ENCODE results near the gene LILRB5.
A peak's percentile ranks its signal among the peaks of the same experiment; 100 is the strongest.
"Not testable (repeated sequence)": the region's sequence is repeated elsewhere in the genome, so short reads cannot be mapped to it uniquely, and the experiment has no call there.

Gene LILRB5

DNA sequence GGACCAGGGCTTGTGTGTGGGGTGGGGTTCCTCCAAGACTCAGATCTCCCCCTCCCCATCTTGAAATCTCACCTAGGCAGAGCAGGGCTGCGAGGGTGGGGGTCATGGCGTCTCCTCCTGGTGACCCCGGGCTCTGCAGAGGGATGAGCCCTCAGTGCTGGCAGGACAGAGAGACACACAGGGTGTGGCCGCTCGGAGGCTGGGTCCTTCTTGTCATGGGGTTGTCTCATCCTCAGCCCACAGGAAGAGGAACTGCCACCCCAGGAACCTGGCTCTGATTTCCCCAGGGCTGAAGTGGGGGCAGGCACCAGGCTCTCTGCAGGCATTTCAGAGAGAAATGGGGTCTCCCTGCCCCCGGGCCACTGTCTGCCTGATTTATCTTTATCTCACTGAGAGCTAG lies 14.4 kb downstream of the LILRB5 start, which contains the start of gene LILRA6:
Gene LILRA6 (minus strand): TSS at position 145 of the 400 bp plus-strand sequence.
- DNase-seq (ENCODE audit: low read depth in 2 of 2): not testable (repeated sequence)

DNA sequence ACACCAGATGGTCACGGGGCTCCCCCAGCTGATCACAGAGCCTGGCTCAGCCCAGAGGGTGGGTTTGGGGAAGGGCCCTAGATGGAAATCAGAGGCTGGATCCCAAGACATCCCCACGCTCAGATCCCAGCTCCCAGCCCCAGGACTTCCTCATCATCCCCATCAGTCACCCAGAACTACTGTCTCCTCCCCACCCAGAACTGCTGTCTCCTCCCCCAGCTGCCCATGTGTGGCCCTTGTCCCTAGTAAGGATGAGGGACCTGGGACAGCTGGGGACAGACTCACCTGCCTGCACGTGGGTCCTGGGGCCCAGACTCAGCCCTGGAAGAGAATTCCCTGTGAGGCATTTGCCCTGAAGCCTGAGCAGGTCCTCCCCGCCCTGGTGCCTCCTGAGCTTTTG lies 14.8 kb downstream of the LILRB5 start:
- DNase-seq (ENCODE audit: low read depth in 2 of 2): not testable (repeated sequence)

DNA sequence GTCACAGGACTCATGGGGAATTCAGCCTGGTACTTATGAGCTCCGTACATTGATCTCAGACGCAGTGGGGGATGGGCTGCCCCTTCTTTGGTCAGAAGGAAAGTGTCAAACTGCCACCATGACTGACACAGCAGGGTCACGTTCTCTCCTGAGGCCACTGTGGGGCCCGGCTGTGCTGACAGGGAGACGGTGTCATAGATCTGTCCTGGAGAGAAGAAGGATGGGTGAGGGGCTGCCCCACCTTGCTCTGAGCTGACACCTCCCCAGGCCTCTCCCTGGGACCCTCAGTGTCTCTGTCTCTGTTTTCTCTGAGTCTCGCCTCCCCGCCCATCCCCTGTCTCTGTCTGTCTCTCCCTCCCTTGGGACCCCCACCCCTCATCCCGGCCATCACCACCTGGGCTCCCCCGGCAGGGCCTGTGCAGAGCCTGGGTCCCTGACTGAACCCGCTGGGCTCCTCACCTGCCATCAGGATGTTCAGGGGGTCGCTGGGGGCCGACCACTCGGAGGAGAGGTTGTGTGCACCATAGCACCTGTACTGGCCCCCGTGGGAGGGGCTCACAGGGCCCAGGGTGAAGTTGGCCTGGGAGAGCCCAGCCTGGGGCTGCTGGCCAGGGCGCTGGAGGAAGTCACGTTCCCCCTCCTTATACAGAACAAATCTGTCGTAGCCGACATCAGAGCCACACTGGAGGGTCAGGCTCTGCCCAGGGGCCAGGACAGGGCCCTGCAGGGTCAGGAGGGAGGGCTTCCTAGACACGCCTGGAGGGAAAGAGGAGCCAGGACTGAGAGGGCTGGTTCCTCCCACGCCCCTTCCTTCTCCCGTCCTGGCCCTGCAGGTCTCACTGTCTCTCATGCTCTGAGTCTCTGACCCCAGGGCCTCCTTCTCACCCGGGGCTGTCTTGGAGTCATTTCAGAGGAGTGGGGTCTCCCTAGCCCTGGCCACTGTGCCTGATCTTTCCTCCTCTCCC lies 16.4 kb downstream of the LILRB5 start:
- not testable (repeated sequence) for DNase-seq (ENCODE audit: low read depth in 2 of 2)

DNA sequence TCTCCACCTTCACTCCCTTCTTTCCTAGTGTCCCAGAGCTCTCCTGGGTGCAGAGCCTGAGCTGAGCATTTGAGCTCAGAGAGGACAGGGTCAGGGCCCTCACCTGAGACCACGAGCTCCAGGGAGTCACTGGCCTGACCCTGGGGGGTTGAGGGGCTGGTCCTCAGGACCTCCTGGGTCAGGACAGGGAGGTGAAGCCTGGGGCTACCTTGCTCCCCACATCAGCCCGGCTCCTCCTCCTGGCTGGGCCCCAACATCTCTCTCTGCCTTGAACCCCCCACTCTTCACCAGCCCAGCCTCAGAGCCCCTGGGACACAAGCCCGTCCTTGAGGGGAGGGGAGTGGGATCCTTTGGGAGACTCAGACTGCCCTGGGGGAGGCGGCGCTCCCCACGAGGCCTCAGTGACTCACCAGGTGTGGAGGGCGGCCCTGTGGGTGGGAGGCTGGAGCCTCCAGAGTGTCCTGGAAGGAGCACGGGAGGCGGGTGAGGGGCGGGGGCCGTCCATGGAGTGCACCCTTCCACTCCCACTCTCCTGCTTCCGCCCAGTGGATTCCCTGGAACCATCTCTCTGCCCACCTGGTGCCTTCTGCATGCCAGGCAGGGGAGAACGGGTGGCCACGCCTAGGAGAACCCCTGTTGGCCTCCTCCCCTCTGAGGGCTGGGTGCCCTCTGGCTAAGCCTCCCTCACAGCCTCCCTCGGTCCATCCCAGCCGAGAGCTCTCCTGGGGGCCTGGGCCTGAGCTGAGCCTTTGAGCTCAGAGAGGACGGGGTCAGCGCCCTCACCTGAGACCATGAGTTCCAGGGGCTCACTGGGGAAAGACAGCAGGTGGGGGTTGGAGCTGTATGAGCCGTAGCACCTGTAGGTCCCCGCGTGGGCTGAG lies 17.3 kb downstream of the LILRB5 start:
- DNase-seq (ENCODE audit: low read depth in 2 of 2): not testable (repeated sequence)

DNA sequence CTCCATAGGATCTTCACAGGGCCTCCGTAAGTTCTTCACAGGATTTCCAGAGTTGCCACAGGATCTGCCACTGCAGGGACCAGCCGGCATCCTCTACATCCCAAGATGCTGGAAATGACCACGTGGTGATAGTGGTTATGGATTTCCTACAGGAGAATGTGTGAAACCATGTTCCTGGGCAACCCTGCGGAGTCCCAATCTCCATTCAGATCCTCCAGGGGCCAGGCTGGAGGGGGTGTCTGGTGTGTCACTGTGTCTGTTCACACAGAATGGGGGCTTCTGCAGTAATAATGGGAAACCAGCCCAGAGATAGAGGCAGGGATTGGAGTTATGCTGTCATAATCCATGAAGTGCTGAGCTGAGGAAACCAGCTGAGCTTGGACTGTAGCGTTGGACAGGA lies 23.1 kb downstream of the LILRB5 start:
- DNase-seq (ENCODE audit: low read depth in 2 of 2): no peak

DNA sequence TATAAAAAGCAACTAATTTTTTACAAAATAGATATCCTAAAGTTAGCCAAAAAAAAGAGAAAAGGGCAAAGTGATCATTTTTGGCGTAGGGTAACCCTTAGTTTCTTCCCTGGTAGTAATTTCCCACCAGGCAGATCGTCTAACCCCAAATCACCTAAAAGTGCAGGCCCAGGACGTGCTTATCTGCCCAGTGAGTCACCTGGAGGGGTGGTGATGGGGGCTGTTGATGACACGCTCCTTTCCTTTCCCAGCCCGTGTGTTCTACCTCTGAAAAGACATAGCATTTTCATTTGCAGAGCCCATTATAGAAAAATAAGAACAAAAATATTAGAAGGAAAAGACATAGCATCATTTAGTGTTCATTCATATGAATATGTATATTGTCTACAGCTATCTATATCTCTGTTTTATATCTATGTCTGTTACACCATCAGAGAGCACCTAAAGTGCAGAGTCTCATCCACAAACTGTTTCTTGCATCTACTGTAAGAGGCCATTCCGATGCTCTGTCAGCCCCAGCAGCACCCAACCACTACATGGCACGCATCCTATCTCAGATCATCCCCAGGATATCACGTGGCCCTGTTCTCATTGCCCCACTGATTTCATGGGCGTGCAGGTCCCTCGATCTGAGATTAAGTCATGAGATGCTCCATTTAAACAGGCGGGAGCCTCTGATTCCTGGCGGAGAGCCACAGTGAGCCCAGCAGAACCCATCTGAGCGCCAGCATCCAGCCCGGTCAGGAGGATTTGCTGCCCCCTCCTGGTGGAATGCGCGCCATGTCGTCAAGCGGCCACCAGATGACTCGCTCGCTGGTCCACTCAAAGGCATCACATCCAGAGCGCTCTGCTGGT lies 25.8 kb downstream of the LILRB5 start:
- peak; percentile 77 to 79 for DNase-seq (ENCODE audit: low read depth in 2 of 2)

DNA sequence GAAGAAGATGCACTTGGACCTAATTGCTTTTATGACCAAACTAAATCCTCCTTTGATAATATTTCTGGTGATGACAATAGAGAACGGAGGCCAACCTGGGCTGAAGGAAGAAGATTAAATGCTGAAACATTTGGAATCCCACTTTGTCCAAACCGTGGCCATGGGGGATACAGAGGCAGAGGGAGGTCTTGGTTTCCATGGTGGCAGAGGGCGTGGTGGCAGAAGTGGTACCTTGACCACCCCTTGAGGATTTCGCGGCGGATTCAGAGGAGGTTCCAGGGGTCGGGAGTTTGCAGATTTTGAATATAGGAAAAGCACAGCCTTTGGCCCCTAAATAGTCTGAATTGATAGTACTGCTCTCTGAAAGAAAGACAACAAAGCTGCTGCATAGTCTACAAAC lies 27.0 kb downstream of the LILRB5 start:
- no peak for DNase-seq (ENCODE audit: low read depth in 2 of 2)

DNA sequence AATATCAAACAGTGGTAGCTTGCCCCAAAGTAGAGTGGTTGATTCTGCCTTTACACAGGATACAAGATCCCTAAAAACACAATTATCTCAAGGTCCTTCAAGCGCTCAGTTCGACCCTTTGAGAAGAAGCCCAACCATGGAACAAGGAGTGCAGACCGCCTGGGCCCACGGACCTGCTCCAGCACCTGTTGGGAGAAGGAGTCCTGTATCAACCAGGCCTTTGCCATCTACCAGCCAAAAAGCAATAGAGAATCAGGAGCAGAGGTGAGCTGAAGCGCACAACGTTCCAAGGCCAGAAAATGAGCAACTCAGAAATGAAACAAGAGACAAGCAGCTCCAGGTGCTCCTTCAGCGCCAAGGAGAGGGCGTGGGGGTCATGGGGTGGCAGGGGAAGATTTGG lies 27.9 kb downstream of the LILRB5 start:
- no peak for DNase-seq (ENCODE audit: low read depth in 2 of 2)

DNA sequence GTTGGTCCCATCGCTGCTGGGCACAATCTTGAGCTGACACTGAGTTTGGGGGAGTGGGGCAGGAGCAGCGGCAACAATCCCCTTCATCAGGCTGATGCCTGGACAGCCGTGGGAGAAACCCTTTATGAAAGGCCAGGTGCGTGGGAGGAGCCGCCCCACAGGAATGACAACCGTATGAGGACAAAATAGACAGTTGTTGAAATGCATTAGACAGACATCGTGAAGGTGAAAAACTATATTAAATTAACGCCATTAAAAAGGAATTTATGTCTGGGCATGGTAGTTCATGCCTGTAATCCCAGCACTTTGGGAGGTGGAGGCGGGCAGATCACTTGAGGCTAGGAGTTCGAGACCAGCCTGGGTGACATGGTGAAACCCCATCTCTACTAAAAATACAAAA lies 32.5 kb downstream of the LILRB5 start:
- DNase-seq (ENCODE audit: low read depth in 2 of 2): not testable (repeated sequence)

DNA sequence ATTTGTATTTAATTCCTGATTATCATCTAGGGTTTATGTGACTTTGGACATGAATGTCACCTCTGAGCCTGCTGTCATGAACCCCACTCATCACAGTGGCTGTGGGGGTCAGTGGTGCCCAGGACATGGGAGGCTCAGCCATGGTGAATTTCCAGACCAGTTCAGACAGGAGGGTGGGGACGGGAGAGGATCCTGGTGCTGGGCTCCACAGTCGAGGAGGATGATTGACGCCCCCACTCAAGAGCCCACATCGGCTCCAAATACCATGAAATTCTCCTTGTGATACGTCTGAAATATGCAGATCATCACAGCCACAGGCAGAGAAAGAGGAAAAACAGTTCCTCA lies 33.2 kb downstream of the LILRB5 start:
- not testable (repeated sequence) for DNase-seq (ENCODE audit: low read depth in 2 of 2)

DNA sequence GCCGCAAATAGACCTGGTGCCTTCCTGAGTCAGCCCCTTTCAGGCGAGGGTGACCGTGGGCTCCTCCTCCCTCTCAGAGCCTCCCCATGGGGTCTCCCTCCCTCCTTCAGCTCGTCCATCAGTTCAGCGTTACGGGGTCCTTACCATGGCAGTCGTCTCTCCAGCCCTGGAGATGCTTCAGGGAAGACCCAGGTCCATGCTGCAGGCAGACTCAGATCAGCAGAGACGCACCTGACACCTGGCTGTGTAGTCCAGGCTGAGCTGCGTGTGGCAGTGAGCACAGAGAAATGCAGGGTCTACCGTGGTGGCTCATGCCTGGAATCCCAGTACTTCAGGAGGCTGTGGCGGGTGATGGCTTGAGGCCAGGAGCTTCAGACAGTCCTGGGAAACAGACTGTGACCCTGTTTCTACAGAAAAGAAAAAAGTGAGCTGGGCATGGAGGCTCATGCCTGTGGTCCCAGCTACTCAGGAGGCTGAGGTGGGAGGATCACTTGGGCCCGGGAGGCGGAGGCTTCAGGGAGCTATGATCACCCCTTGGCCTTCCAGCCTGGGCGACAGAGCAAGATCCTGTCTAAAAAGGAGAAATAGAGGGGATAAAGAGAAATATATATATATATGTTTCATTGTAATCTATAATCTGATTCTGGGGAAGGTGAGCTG lies 33.7 kb downstream of the LILRB5 start:
- not testable (repeated sequence) for DNase-seq (ENCODE audit: low read depth in 2 of 2)

DNA sequence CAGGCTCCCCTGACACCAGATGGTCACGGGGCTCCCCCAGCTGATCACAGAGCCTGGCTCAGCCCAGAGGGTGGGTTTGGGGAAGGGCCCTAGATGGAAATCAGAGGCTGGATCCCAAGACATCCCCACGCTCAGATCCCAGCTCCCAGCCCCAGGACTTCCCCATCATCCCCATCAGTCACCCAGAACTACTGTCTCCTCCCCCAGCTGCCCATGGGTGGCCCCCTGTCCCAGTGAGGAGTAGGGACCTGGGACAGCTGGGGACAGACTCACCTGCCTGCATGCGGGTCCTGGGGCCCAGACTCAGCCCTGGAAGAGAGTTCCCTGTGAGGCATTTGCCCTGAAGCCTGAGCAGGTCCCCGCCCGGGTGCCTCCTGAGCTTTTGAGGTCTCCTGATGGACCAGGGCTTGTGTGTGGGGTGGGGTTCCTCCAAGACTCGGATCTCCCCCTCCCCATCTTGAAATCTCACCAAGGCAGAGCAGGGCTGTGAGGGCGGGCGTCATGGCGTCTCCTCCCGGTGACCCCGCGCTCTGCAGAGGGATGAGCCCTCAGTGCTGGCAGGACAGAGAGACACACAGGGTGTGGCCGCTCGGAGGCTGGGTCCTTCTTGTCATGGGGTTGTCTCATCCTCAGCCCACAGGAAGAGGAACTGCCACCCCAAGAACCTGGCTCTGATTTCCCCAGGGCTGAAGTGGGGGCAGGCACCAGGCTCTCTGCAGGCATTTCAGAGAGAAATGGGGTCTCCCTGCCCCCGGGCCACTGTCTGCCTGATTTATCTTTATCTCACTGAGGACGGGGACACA lies 34.4 kb downstream of the LILRB5 start, which contains the start of gene LILRB3:
Gene LILRB3 (minus strand): TSS at position 534 of the 803 bp plus-strand sequence. CDS start 31 bp downstream, at position 503.
- DNase-seq (ENCODE audit: low read depth in 2 of 2): not testable (repeated sequence)

DNA sequence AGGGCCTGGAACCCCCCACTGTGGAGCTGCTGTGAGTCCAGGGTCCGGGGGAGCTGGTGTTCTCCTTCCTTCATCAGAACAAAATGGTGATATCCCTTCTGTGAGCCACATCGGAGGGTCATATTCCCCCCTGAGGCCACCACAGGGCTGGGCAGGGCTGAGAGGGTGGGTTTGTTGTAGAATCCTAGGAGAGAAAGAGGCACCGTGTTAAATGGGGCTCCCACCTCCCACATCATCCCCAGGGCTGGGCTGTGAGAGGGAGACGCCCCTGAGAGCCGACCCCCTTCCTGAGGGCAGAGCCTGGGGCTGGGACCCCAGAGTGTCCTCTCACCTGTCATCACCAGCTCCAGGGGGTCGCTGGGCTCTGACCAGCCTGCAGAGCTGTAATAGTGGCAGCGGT lies 35.1 kb downstream of the LILRB5 start:
- not testable (repeated sequence) for DNase-seq (ENCODE audit: low read depth in 2 of 2)

DNA sequence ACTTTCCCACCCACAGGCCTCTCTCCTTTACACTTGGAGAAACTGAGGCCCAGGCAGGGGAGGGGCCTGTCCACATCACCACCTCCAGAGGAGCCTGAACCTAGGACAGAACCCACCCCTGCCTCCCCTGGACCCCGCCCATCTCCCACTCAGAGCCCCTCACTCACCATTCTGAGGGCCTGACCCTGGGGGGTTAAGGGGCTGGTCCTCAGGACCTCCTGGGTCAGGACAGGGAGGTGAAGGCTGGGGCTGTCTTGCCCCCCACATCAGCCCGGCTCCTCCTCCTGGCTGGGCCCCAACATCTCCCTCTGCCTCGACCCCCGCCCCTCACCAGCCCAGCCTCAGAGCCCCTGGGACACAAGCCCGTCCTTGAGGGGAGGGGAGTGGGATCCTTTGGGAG lies 37.4 kb downstream of the LILRB5 start:
- DNase-seq (ENCODE audit: low read depth in 2 of 2): not testable (repeated sequence)

DNA sequence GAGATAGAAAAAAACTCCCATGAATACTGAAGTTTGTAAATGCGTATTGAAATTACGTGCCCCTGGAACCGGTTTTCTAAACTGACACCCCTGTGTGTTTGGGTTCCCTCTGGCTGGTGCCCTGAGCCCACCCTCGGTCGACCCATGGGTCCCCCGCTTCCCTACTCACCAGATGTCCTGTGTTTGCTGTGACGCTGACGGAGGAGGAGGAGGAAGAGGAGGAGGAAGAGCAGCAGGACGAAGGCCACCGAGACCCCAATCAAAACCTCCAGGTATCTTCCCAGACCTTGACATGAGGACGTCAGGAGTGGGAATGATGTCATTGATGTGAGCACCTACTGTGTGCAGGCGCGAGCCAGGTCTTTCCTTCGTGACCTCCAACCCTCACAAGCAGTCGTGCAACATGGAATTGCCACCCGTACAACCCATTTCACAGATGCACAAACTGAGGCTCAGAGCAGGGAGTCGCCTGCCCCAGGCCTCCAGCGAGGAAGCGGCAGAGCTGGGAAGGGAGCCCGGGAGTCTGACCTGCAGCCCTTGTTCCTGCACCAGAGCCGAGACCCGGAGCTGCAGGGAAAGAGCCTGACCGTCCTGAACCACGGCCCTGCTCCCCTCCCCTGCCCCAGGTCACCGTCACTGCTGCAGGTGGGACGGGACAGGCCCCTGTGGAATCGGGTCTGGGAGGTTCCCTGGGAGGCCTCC lies 38.0 kb downstream of the LILRB5 start:
- no peak for DNase-seq (ENCODE audit: low read depth in 2 of 2)

DNA sequence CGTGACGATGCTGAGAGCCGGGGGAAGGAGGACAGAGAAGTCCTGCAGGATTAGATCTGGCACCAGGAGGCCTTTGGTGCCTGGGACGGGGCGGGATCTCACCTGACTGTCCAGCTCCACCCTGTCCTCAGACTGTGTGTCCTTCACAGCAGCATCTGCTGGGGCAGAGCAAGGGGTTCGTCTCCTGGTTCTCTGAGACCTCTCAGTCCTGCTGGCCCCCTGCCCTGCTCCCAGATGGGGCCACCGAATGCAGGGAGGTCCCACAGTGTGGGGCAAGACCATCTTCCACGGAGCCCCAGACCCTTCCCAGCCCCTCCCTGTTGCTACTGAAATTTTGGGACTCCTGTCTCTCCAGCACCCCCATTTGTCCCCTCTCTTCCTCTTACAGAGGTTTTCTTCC lies 38.8 kb downstream of the LILRB5 start:
- DNase-seq (ENCODE audit: low read depth in 2 of 2): no peak

DNA sequence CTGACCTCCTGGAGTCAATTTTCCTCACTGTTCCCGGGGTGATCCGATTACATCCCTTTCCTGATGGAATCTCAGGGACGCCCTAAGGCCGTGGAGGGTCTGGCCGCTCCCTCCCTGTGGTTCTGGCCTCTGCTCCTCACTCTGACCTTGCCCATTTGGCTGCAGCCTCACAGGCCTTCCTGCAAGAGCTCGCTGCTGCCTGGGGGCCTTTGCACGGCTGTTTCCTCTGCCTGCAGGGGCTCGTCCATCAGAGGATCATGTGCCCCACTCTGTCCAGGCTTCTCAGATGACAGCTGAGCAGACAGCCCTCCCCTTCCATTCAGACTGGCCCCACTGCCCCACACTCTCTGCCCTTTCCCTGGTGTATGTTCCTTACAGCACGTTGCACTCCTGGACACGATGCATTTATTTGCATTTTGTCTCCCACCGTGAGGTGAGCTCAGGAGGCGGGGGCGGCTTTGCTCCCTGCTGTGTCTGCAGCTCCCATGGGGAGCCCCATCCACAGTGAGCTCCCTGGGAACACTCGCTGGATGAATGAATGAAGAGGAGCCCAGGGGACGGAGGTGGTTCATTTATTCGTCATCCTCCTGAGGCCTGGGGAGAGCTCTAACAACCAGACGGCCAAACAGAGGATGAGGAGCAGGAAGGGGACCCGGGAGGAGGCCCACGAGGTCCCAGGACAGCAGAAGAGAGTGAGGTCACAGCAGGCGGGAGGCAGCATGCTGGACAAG lies 39.4 kb downstream of the LILRB5 start:
- not testable (repeated sequence) for DNase-seq (ENCODE audit: low read depth in 2 of 2)

DNA sequence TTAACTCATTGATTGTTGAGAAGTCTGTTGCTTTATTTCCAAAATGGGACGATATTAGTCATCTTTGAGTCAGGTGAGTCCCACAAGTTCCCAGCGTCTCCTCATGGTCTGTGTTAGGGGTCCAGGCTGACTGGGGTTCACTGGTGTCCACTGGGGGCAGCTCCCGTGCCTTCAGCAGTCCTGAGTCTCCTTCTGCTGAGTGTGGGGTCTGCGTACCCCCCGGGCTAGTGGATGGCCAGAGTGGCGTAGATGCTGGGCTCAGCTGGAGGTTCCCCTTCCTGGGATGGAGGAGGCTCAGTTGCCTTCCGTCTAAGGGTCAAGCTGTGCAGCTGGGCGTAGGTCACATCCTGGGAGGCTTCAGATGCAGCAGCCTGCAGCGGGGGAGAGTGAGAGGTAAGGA lies 40.2 kb downstream of the LILRB5 start:
- DNase-seq (ENCODE audit: low read depth in 2 of 2): no peak

DNA sequence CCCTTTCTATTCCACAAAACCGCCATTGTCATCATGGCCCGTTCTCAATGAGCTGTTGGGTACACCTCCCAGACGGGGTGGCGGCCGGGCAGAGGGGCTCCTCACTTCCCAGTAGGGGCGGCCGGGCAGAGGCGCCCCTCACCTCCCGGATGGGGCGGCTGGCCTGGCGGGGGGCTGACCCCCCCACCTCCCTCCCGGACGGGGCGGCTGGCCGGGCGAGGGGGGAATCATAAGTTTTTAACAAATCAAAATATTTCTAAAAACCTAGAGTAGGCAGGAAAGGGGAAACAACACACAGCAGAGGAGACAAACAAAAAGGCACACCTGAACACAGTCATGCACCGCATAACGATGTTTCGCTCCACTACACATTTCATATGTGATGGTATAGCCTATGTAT lies 42.3 kb downstream of the LILRB5 start:
- not testable (repeated sequence) for DNase-seq (ENCODE audit: low read depth in 2 of 2)

Measured in stimulated activated CD8-positive, alpha-beta memory T cell treated with anti-CD3 and anti-CD28 coated beads, Interleukin-2, amount 100 ng/mL, for 1 hour (primary cell).